Urinary bladder (tissue), 4 donors: ENCODE data around the gene RPS16. TPM values are rescaled to one million over a fixed set of nuclear protein-coding genes. Genes with fewer than 3 reads are reported as not detected.
A peak's percentile ranks its signal among the peaks of the same experiment; 100 is the strongest.

Experiments used
- DNase-seq: peaks from one replicate; pipeline ENCODE4 v3.0.0-alpha.2; 2015; ENCODE audit errors: extremely low spot score
- H3K27ac ChIP-seq: one replicate; pipeline ENCODE4 v1.5.1; 2013; ENCODE audit warnings: low read depth, mild to moderate bottlenecking, moderate library complexity
- H3K36me3 ChIP-seq: one replicate; pipeline ENCODE4 v1.6.1; 2013; ENCODE audit warnings: mild to moderate bottlenecking, moderate library complexity; ENCODE audit not compliant: insufficient read depth
- H3K4me1 ChIP-seq: one replicate; pipeline ENCODE4 v1.6.1; 2013; ENCODE audit warnings: mild to moderate bottlenecking, moderate library complexity; ENCODE audit not compliant: insufficient read depth
- H3K4me3 ChIP-seq: one replicate; pipeline ENCODE4 v1.5.1; 2013; ENCODE audit warnings: low read depth, low read length
- WGBS: extraction: QIAGEN DNeasy Blood & Tissue Kit; methylation state at CpG from one replicate; pipeline ENCODE4 v1.1.7; 2013; 5-methylcytosine and 5-hydroxymethylcytosine counted together
- polyA plus RNA-seq: library from polyadenylated mRNA; stranded (reverse); fragments of 200-250 nt; gene quantifications from one replicate; pipeline ENCODE4 v1.2.3, GENCODE V29; 2013
- total RNA-seq: library from RNA; depleted of rRNA; stranded (reverse); fragments of >200 nt; gene quantifications from one replicate; pipeline ENCODE4 v1.2.3, GENCODE V29; 2014
- donor health status: healthy with polysubstance abuse.
- donor health status: healthy.

Gene RPS16
- total and polyA plus RNA-seq, 2 donors: 27.7 to 3,259 TPM

GRCh38 chr19:39438270-39438934 is 2.7 kb upstream of the RPS16 start:
- H3K4me3 ChIP-seq: no peak overlapping the region
- H3K27ac ChIP-seq: no peak overlapping the region
- DNase-seq: no peak
- H3K36me3 ChIP-seq: no peaks in the 10 kb centered on the region
- 82% methylated on average over 9 of the region's 9 CpGs for WGBS
- H3K4me1 ChIP-seq: no peaks in the 10 kb centered on the region

DNA sequence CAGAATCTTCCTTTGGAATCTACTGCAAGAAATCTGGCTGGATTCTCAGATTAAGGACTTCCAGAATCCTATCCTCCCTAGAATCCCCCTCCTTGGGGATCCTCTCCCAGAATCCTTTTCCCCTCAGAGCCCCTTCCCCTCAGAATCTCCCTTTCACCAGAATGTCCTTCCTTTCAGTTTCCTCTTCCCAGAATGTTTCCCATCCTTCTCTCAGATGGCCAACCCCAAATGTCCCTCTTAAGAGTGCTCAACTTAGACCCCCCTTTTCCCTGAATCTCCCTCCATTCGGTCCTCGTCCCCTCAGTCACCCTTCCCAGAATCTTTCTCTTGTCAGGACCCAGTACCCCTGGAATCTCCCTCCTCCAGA is 584 bp upstream of the RPS16 start:
- no peak for DNase-seq
- Histone ChIP-seq H3K4me3 (peak overlapping the region; percentile 34), H3K4me1 (no peaks in the 10 kb centered on the region), H3K27ac (peak overlapping the region; percentile 66), H3K36me3 (peaks cover 4% of the 10 kb centered on the region)
- WGBS: 0% methylated on average over 2 of the region's 2 CpGs

- Histone ChIP-seq H3K4me3 (no peak overlapping the region), H3K4me1 (no peaks in the 10 kb centered on the region), H3K36me3 (peaks cover 4% of the 10 kb centered on the region), H3K27ac (no peak overlapping the region)
- DNase-seq: no peak
- 55% methylated on average over 10 of the region's 10 CpGs for WGBS
These were observed 1.3 kb downstream of the RPS16 start for GRCh38 chr19:39434123-39435076.

DNA sequence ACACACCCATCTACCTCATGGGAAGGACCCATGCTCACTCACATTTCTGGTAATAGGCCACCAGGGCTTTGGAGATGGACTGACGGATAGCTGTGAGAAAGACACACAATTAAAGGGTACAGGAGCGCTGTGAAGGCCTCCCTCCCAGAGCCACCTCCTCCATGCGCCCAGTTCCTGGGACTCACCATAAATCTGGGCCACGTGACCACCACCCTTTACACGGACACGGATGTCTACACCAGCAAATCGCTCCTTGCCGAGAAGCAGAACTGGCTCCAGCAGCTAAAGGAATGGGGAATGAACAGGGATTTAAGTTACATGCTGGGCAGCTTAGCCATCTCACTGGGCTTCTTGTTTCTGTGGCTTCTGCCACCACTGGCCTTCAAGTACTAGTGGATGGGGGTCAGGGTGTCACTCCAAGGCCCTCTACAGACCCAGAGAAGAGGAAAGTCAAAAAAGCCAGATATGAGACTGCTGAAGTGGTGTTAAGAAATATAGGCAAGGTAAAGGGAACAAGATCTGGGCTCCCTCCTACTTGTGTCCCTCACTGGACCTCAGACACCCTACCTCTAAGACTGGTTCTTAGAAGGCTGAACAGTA is 2.2 kb downstream of the RPS16 start:
- DNase-seq: no peak
- Histone ChIP-seq H3K4me3 (no peak overlapping the region), H3K4me1 (no peaks in the 10 kb centered on the region), H3K27ac (no peak overlapping the region), H3K36me3 (peaks cover 4% of the 10 kb centered on the region)
- 96% methylated on average over 8 of the region's 8 CpGs for WGBS

DNA sequence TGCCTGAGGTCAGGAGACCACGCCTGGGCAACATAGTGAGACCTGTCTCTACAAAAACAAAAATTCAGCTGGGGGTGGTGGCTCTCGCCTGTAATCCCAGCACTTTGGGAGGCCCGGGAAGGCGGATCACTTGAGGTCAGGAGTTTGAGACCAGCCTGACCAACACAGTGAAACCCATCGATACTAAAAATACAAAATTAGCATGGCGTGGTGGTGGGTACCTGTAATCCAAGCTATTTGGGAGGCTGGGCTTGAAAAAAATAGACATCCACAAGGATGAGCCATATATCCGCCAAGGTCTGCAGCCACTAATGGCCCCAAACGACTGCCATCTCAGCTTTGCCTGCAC is 3.1 kb downstream of the RPS16 start:
- no peak for DNase-seq
- Histone ChIP-seq H3K27ac (no peak overlapping the region), H3K36me3 (peaks cover 4% of the 10 kb centered on the region), H3K4me3 (no peak overlapping the region), H3K4me1 (no peaks in the 10 kb centered on the region)
- WGBS: 88% methylated on average over 8 of the region's 8 CpGs

DNA sequence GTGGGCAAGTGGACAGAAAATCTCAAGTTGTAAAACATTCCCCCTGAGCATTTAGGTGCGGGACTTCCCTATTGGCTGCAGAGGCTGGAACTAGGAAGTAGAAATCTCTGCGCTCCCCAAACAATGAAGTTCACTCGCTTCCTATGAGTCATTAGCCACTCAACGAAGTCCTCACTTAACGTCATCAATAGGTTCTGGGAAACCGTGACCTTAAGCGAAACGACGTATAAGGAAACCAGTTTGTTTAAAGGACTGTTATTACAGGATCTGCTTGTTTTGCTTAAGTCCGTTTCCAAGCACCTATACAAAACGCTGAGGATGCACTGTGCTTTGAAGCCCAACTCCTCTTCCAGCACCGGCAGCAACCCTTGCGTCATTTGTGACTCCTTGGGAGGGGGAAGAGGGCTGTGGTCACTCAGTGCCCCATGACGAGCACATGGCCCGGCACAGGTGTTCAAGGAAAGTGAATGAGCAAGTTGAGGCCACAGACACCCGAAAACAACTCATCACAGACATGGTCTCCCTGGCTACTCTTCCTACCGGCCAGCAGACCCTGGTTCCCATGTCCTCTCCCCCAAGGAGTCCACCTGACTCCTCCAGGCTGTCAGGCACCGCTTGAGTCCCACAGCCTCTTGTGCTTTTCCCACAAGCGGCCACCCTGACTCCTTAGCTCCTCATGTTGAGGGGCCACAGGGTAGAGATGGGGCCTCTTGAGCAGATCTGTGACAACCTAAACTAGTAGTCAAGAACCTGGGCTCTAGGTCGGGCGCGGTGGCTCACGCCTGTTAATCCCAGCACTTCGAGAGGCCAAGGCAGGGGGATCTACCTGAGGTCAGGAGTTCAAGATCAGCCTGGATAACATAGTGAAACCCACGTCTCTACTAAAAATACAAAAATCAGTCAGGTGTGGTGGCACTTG is 4.8 kb downstream of the RPS16 start:
- Histone ChIP-seq H3K36me3 (peaks cover 4% of the 10 kb centered on the region), H3K4me3 (no peak overlapping the region), H3K27ac (no peak overlapping the region), H3K4me1 (no peaks in the 10 kb centered on the region)
- WGBS: 62% methylated on average over 25 of the region's 25 CpGs
- no peak for DNase-seq

GRCh38 chr19:39428283-39429112 is 7.3 kb downstream of the RPS16 start:
- DNase-seq: peak; percentile 40
- H3K4me3 ChIP-seq: no peak overlapping the region
- H3K36me3 ChIP-seq: peaks cover 4% of the 10 kb centered on the region
- no peak overlapping the region for H3K27ac ChIP-seq
- WGBS: 12% methylated on average over 23 of the region's 23 CpGs
- no peaks in the 10 kb centered on the region for H3K4me1 ChIP-seq

DNA sequence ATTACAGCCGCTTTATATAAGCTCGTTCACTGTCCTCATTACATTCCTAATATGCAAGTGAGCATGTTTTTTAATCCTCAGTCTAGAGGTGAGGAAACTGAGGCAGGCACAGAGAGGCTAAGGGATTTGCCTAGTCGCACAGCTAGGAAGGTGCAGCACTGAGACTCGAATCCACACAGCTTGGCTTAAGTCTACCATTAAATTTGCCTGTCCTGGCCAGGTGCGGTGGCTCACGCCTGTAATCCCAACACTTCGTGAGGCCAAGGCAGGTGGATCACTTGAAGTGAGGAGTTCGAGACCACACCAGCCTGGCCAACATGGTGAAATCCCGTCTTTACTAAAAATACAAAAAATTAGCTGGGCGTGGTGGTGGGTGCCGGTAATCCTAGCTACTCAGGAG is 8.0 kb downstream of the RPS16 start:
- Histone ChIP-seq H3K36me3 (peaks cover under 1% of the 10 kb centered on the region), H3K4me3 (no peak overlapping the region), H3K4me1 (no peaks in the 10 kb centered on the region), H3K27ac (no peak overlapping the region)
- DNase-seq: no peak
- WGBS: 88% methylated on average over 11 of the region's 11 CpGs

DNA sequence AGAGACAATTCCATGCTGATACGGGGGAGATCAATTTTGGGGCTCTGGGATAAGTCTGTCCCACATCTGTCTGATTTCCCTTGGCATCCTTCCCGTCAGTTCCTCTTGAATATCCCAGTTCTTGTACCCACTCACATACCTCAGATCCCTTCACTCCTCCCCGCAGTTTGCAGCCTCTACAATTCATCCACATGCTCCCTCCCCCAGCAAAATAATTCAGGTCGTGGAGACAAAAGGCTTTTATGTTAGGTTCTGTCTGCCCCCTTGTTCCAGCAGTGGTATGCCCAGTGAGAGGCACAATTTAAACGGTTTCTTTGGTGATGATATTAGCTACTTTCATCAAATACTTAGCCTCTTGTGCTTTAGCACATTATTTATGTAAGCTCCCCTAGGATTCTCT is 9.6 kb downstream of the RPS16 start:
- no peak for DNase-seq
- 66% methylated on average over 5 of the region's 5 CpGs for WGBS
- Histone ChIP-seq H3K4me3 (no peak overlapping the region), H3K4me1 (no peaks in the 10 kb centered on the region), H3K27ac (no peak overlapping the region), H3K36me3 (no peaks in the 10 kb centered on the region)

- Histone ChIP-seq H3K4me3 (no peak overlapping the region), H3K36me3 (no peaks in the 10 kb centered on the region), H3K4me1 (no peaks in the 10 kb centered on the region), H3K27ac (no peak overlapping the region)
- 92% methylated on average over 7 of the region's 7 CpGs for WGBS
- no peak for DNase-seq
These were observed 10.0 kb downstream of the RPS16 start for GRCh38 chr19:39425744-39426143.

- WGBS: 80% methylated on average over 16 of the region's 16 CpGs
- Histone ChIP-seq H3K4me1 (no peaks in the 10 kb centered on the region), H3K27ac (no peak overlapping the region), H3K4me3 (no peak overlapping the region), H3K36me3 (no peaks in the 10 kb centered on the region)
- no peak for DNase-seq
These were observed 10.8 kb downstream of the RPS16 start for GRCh38 chr19:39424934-39425333.

GRCh38 chr19:39423258-39424086 is 12.3 kb downstream of the RPS16 start:
- WGBS: 86% methylated on average over 35 of the region's 35 CpGs
- no peak for DNase-seq
- Histone ChIP-seq H3K36me3 (no peaks in the 10 kb centered on the region), H3K4me1 (no peaks in the 10 kb centered on the region), H3K27ac (no peak overlapping the region), H3K4me3 (no peak overlapping the region)
